IMR-90 (cell line): ENCODE results near the gene CDC25A. TPM values are rescaled to one million over a fixed set of nuclear protein-coding genes. Genes with fewer than 3 reads are reported as not detected.

ENCODE experiments used
- ATAC-seq: fragments of 200-7000 bp; cut with Tn5 transposase; 2 replicates; pipeline ENCODE4 v1.9.1; 2020; ENCODE audit warnings: low read depth, mild to moderate bottlenecking, moderate library complexity
- BruUV-seq: library from RNA; stranded (reverse); fragments of 400-500 nt; replicated peaks from 2 replicates; lab custom pipeline; 2021; lab: Mats Ljungman, UMichigan
- CTCF ChIA-PET: fragments of 300-600 bp; formaldehyde crosslinking; extraction: SDS; loops from one replicate; lab custom pipeline; 2021; ENCODE audit warnings: antibody characterized with exemption; lab: Yijun Ruan, JAX
- POLR2A ChIA-PET: fragments of 300-600 bp; sonication (Branson Sonifier 250); formaldehyde crosslinking; loops from one replicate; lab custom pipeline; 2022; ENCODE audit warnings: antibody characterized with exemption; ENCODE audit not compliant: unreplicated experiment; lab: Charles Lee
- DNase-seq: peaks from one replicate; pipeline ENCODE4 v3.0.0; 2013
- H2AFZ ChIP-seq: replicated peaks from 2 replicates; pipeline ENCODE3; 2013; ENCODE audit warnings: low read length, mild to moderate bottlenecking; ENCODE audit not compliant: poor library complexity
- H2AK5ac ChIP-seq: 2 replicates; pipeline ENCODE4 v1.6.1; 2013; ENCODE audit warnings: low read depth, low read length, inconsistent platforms
- H2AK9ac ChIP-seq: replicated peaks from 2 replicates; pipeline ENCODE3; 2013; ENCODE audit warnings: mild to moderate bottlenecking, low read depth, low read length, moderate library complexity; ENCODE audit not compliant: poor library complexity
- H2BK120ac ChIP-seq: 2 replicates; pipeline ENCODE4 v1.6.1; 2013; ENCODE audit warnings: low read depth, low read length, inconsistent platforms
- H2BK15ac ChIP-seq: 3 replicates; pipeline ENCODE4 v1.6.1; 2013; ENCODE audit warnings: low read depth, low read length, inconsistent platforms
- H2BK20ac ChIP-seq: 2 replicates; pipeline ENCODE4 v1.6.1; 2013; ENCODE audit warnings: low read depth, mild to moderate bottlenecking, inconsistent platforms, low read length, moderate library complexity
- H2BK5ac ChIP-seq: 2 replicates; pipeline ENCODE4 v1.6.1; 2013; ENCODE audit warnings: mild to moderate bottlenecking, low read depth, low read length, inconsistent platforms; ENCODE audit not compliant: poor library complexity, severe bottlenecking
- H3K14ac ChIP-seq: replicated peaks from 2 replicates; pipeline ENCODE4 v1.6.1; 2013; ENCODE audit warnings: low read depth, low read length, inconsistent platforms
- H3K18ac ChIP-seq: 2 replicates; pipeline ENCODE4 v1.6.1; 2013; ENCODE audit warnings: low read depth, low read length, control low read depth
- H3K23ac ChIP-seq: 2 replicates; pipeline ENCODE4 v1.6.1; 2013; ENCODE audit warnings: low read depth, low read length, inconsistent platforms
- H3K27ac ChIP-seq: 2 replicates; pipeline ENCODE4 v1.5.1; 2013; ENCODE audit warnings: mild to moderate bottlenecking, control low read depth, low read length; ENCODE audit not compliant: insufficient read depth
- H3K27me3 ChIP-seq: 2 replicates; pipeline ENCODE4 v1.6.1; 2013; ENCODE audit warnings: low read length; ENCODE audit not compliant: control insufficient read depth, insufficient read depth
- H3K36me3 ChIP-seq: 2 replicates; pipeline ENCODE4 v1.6.1; 2013; ENCODE audit warnings: low read length, mixed read lengths; ENCODE audit not compliant: control insufficient read depth, insufficient read depth
- H3K4ac ChIP-seq: 2 replicates; pipeline ENCODE4 v1.6.1; 2013; ENCODE audit warnings: low read depth, low read length, inconsistent platforms
- H3K4me1 ChIP-seq: 2 replicates; pipeline ENCODE4 v1.6.1; 2013; ENCODE audit warnings: low read length, mixed read lengths; ENCODE audit not compliant: control insufficient read depth, insufficient read depth
- H3K4me2 ChIP-seq: 2 replicates; pipeline ENCODE4 v1.6.1; 2013; ENCODE audit warnings: low read depth, mild to moderate bottlenecking, control low read depth, low read length, moderate library complexity
- H3K4me3 ChIP-seq: 2 replicates; pipeline ENCODE4 v1.5.1; 2013; ENCODE audit warnings: low read depth, mild to moderate bottlenecking, control low read depth, low read length, moderate library complexity; ENCODE audit not compliant: insufficient read depth
- H3K56ac ChIP-seq: 2 replicates; pipeline ENCODE4 v1.6.1; 2013; ENCODE audit warnings: low read length, inconsistent platforms; ENCODE audit not compliant: insufficient read depth; ENCODE audit errors: extremely low read depth
- H3K79me1 ChIP-seq, 2 experiments: 2 replicates each; pipeline ENCODE4 v1.6.1; 2013; ENCODE audit warnings: low read length in 2 of 2, inconsistent platforms in 1 of 2, low read depth in 1 of 2
- H3K9ac ChIP-seq: 2 replicates; pipeline ENCODE4 v1.6.1; 2013; ENCODE audit warnings: low read depth, low read length, control low read depth
- H3K9me1 ChIP-seq: 2 replicates; pipeline ENCODE4 v1.6.1; 2013; ENCODE audit warnings: low read length, inconsistent platforms; ENCODE audit not compliant: insufficient read depth
- H3K9me3 ChIP-seq: 2 replicates; pipeline ENCODE4 v1.6.1; 2013; ENCODE audit warnings: low read length; ENCODE audit not compliant: control insufficient read depth, insufficient read depth
- H4K20me1 ChIP-seq: 2 replicates; pipeline ENCODE4 v1.6.1; 2013; ENCODE audit warnings: low read length, inconsistent platforms; ENCODE audit not compliant: insufficient read depth
- H4K5ac ChIP-seq: 2 replicates; pipeline ENCODE4 v1.6.1; 2013; ENCODE audit warnings: mild to moderate bottlenecking, low read depth, low read length, control low read depth
- H4K8ac ChIP-seq, 2 experiments: 2 replicates each; pipeline ENCODE4 v1.6.1; 2013; ENCODE audit warnings: low read depth in 2 of 2, low read length in 2 of 2, control low read depth in 1 of 2, inconsistent platforms in 1 of 2
- H4K91ac ChIP-seq: 2 replicates; pipeline ENCODE4 v1.6.1; 2013; ENCODE audit warnings: low read depth, low read length, inconsistent platforms; ENCODE audit not compliant: insufficient read depth
- CEBPB ChIP-seq: IDR thresholded peaks from 2 replicates; pipeline ENCODE4 v1.6.1; 2012; ENCODE audit warnings: low read depth, low read length, improper control_type of control experiment
- CHD1 ChIP-seq: IDR thresholded peaks from 2 replicates; pipeline ENCODE4 v1.6.1; 2012; ENCODE audit warnings: low read depth, low read length, improper control_type of control experiment
- MAFK ChIP-seq: IDR thresholded peaks from 2 replicates; pipeline ENCODE4 v1.6.1; 2012; ENCODE audit warnings: low read depth, low read length, improper control_type of control experiment
- MXI1 ChIP-seq: IDR thresholded peaks from 2 replicates; pipeline ENCODE4 v1.6.1; 2012; ENCODE audit warnings: low read depth, mild to moderate bottlenecking, low read length, moderate library complexity, borderline replicate concordance
- POLR2A ChIP-seq: IDR thresholded peaks from 2 replicates; pipeline ENCODE4 v1.6.1; 2012; ENCODE audit warnings: mild to moderate bottlenecking, low read depth, low read length
- RAD21 ChIP-seq: IDR thresholded peaks from 2 replicates; pipeline ENCODE4 v1.6.1; 2012; ENCODE audit warnings: low read length, improper control_type of control experiment
- SMC3 ChIP-seq: fragments of 150-350 bp; IDR thresholded peaks from 2 replicates; pipeline ENCODE4 v1.6.1; 2016; ENCODE audit warnings: low read depth, mild to moderate bottlenecking, antibody characterized with exemption, low read length, moderate library complexity
- USF2 ChIP-seq: fragments of 150-350 bp; IDR thresholded peaks from 2 replicates; pipeline ENCODE4 v1.6.1; 2017; ENCODE audit warnings: mild to moderate bottlenecking, antibody characterized with exemption, low read length, low read depth
- WGBS, 2 experiments: methylation state at CpG; one replicate each; pipeline versions ENCODE4 v1.1.5 to v1.1.7; 2013; ENCODE audit warnings: missing lambda C conversion rate in 2 of 2; ENCODE audit not compliant: insufficient read length in 1 of 2; ENCODE audit errors: extremely low coverage in 2 of 2; 5-methylcytosine and 5-hydroxymethylcytosine counted together
- dilution Hi-C: fragments of 300-500 bp; cut with HindIII; formaldehyde crosslinking; loops from one replicate; pipeline ENCODE4 v1.14.3; 2018; ENCODE audit warnings: low sequenced_read_pairs; ENCODE audit not compliant: unreplicated experiment
- in situ Hi-C: fragments of 300-500 bp; cut with MboI; formaldehyde crosslinking; loops from 3 replicates; pipeline ENCODE4 v1.14.3; 2019; ENCODE audit warnings: low sequenced_read_pairs, inconsistent platforms, mixed read lengths
- intact Hi-C: fragments of 100-400 bp; cut with micrococcal nuclease; formaldehyde crosslinking; loops from 2 replicates; pipeline ENCODE4 v1.10.0; 2022
- polyA plus RNA-seq, 3 experiments: library from polyadenylated mRNA; depleted of rRNA; stranded (reverse); fragments of >200 nt; gene quantifications; 2 replicates each; pipeline ENCODE4 v1.2.3, GENCODE V29; 2012; ENCODE audit warnings: low replicate concordance in 1 of 3
- total RNA-seq: library from RNA; depleted of rRNA; stranded (reverse); fragments of >200 nt; gene quantifications from 2 replicates; pipeline ENCODE4 v1.2.3, GENCODE V29; 2012
- TF ChIP-seq, protein P1 (sequence below): fragments of 150-350 bp; IDR thresholded peaks from 2 replicates; pipeline ENCODE4 v1.6.1; 2016; ENCODE audit warnings: low read depth, mild to moderate bottlenecking, low read length, moderate library complexity, borderline replicate concordance

Gene CDC25A
- total and polyA plus RNA-seq, 2 of the 4 experiments (the other 2 are of a cell fraction), result 4.2 to 10.6 TPM

DNA sequence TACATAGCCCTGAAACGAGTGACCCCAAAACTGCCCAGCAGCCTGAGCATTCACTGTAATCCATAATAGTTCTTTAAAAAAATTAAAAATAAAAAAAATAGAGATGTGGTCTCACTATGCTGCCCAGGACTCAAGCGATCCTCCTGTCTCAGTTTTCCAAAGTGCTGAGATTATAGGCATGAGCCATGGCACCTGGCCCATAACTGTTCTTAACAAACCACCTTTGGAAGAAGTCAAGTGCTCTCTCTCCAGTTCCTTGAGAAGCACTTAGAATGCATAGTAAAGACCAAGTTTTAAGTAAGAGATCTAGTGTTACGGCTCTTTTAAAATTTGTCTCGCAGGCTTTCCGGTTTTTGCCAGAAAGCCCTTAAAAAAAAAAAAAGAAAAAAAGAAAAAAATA lies 8.2 kb downstream of the CDC25A start:
- Histone ChIP-seq H2AK9ac (no peak overlapping the region), H3K23ac (no peak overlapping the region), H3K4me3 (no peak overlapping the region), H2BK120ac (no peak overlapping the region), H3K27me3 (no peaks in the 10 kb centered on the region), H3K4me1 (no peaks in the 10 kb centered on the region), H4K20me1 (0 out of 2 replicates have a peak, but pooled peaks cover 3% of the 10 kb centered on the region), H4K5ac (no peak overlapping the region), H3K56ac (no peak overlapping the region), H2AFZ (no peak overlapping the region), H4K8ac (no peak overlapping the region), H3K36me3 (peaks cover 25% of the 10 kb centered on the region), H3K14ac (no peak overlapping the region), H3K27ac (no peak overlapping the region), H2AK5ac (no peak overlapping the region), H2BK15ac (no peak overlapping the region), H3K9me3 (no peaks in the 10 kb centered on the region), H2BK20ac (no peak overlapping the region), H3K4me2 (no peak overlapping the region), H3K9ac (no peak overlapping the region), H4K91ac (no peak overlapping the region), H3K4ac (no peak overlapping the region), H3K9me1 (no peaks in the 10 kb centered on the region), H3K79me1 (peaks cover 21 to 34% of the 10 kb centered on the region in 2 experiments), H2BK5ac (no peak overlapping the region), H3K18ac (no peak overlapping the region)
- in situ Hi-C loops (no loop called here), dilution Hi-C loops (no loop called here), intact Hi-C loops (no loop called here)
- ChIA-PET CTCF (no interaction called here), POLR2A (no interaction called here)
- BruUV-seq, result no TSS peak
- TF ChIP-seq SMC3 (no peak), MXI1 (no peak), USF2 (no peak), MAFK (no peak), POLR2A (no peak), CHD1 (no peak), CEBPB (no peak), RAD21 (no peak)
- TF ChIP-seq, protein P1, sequence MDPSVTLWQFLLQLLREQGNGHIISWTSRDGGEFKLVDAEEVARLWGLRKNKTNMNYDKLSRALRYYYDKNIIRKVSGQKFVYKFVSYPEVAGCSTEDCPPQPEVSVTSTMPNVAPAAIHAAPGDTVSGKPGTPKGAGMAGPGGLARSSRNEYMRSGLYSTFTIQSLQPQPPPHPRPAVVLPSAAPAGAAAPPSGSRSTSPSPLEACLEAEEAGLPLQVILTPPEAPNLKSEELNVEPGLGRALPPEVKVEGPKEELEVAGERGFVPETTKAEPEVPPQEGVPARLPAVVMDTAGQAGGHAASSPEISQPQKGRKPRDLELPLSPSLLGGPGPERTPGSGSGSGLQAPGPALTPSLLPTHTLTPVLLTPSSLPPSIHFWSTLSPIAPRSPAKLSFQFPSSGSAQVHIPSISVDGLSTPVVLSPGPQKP, result no peak
- DNase-seq (no peak), ATAC-seq (no peak)
- 100% methylated on average over 1 of the region's 5 CpGs; no CpG with 5 or more reads in 1 of the 2 experiments for WGBS, 2 experiments
